Esophagus (tissue), 2 donors: Measurements from ENCODE around the gene DCN. TPM values are rescaled to one million over a fixed set of nuclear protein-coding genes. Genes with fewer than 3 reads are reported as not detected.
"Not testable (repeated sequence)": the region's sequence is repeated elsewhere in the genome, so short reads cannot be mapped to it uniquely, and the experiment has no call there.

ENCODE experiments used
- H3K27ac ChIP-seq, 2 donors: one replicate each; pipeline ENCODE4 v1.5.1; 2013; ENCODE audit warnings: low read depth in 2 of 2, mild to moderate bottlenecking in 2 of 2, inconsistent platforms in 1 of 2, low read length in 1 of 2, moderate library complexity in 1 of 2
- H3K27me3 ChIP-seq, 2 donors: one replicate each; pipeline ENCODE4 v1.6.1; 2013; ENCODE audit warnings: low read length in 2 of 2, control low read depth in 1 of 2, mild to moderate bottlenecking in 1 of 2; ENCODE audit not compliant: insufficient read depth in 2 of 2, control insufficient read depth in 1 of 2
- H3K36me3 ChIP-seq, 2 donors: one replicate each; pipeline ENCODE4 v1.6.1; 2013; ENCODE audit warnings: low read length in 1 of 2; ENCODE audit not compliant: control insufficient read depth in 2 of 2, insufficient read depth in 2 of 2
- H3K4me1 ChIP-seq, 2 donors: one replicate each; pipeline ENCODE4 v1.6.1; 2013; ENCODE audit warnings: low read length in 1 of 2; ENCODE audit not compliant: control insufficient read depth in 2 of 2, insufficient read depth in 2 of 2
- H3K4me3 ChIP-seq, 2 donors: one replicate each; pipeline ENCODE4 v1.5.1; 2013; ENCODE audit warnings: low read length in 2 of 2, mild to moderate bottlenecking in 2 of 2, low read depth in 1 of 2, moderate library complexity in 1 of 2
- H3K9me3 ChIP-seq, 2 donors: one replicate each; pipeline ENCODE4 v1.6.1; 2013; ENCODE audit warnings: mild to moderate bottlenecking in 2 of 2, low read depth in 1 of 2, low read length in 1 of 2, moderate library complexity in 1 of 2; ENCODE audit not compliant: control insufficient read depth in 2 of 2, insufficient read depth in 1 of 2
- WGBS, 2 donors: extraction: QIAGEN DNeasy Blood & Tissue Kit; methylation state at CpG; one replicate each; pipeline ENCODE4 v1.1.7; 2013; 5-methylcytosine and 5-hydroxymethylcytosine counted together
- polyA plus RNA-seq, 2 donors: library from polyadenylated mRNA; stranded (reverse); fragments of 200-250 nt; gene quantifications; one replicate each; pipeline ENCODE4 v1.2.3, GENCODE V29; 2013
- donor health status: healthy with polysubstance abuse.
- donor health status: Bipolar disorder and iron deficiency.

DCN gene
- polyA plus RNA-seq, 2 donors, result 41.1 to 152 TPM

- Histone ChIP-seq H3K4me1 (no peaks in the 10 kb centered on the region), H3K36me3 (no peaks in the 10 kb centered on the region), H3K27me3 (no peaks in the 10 kb centered on the region), H3K9me3 (no peaks in the 10 kb centered on the region), H3K27ac (no peak overlapping the region), H3K4me3 (no peak overlapping the region)
- 64 to 65% methylated on average over 1 of the region's 1 CpG for WGBS, 2 donors
Observed at GRCh38 chr12:91211866-91212265, 29.2 kb upstream of the DCN start.

- H3K4me3 ChIP-seq, result no peak overlapping the region
- 69 to 78% methylated on average over 2 of the region's 2 CpGs for WGBS, 2 donors
- no peaks in the 10 kb centered on the region for H3K9me3 ChIP-seq
- H3K27ac ChIP-seq, result no peak overlapping the region
- H3K27me3 ChIP-seq, result no peaks in the 10 kb centered on the region
- H3K4me1 ChIP-seq, result no peaks in the 10 kb centered on the region
- no peaks in the 10 kb centered on the region for H3K36me3 ChIP-seq
Observed at GRCh38 chr12:91210618-91211017, 28.0 kb upstream of the DCN start.

DNA sequence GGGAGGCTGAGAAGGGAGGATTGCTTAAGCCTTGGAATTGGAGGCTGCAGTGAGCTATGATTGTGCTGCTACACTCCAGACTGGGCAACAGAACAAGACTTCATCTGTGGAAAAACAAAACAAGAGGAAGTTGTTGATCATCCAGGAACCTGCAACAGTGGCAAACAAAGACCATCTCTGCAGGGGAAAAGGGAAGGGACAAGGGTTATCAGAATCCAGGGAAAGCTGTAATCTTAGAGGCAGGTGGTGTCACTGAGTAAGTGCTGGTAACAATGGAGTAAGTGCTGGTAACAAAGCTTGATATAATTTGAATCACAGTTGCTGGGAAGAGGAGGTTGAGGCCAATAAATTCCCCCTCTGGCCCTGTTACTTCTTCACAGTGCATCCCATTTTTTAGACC is 27.5 kb upstream of the DCN start:
- H3K9me3 ChIP-seq, result no peaks in the 10 kb centered on the region
- H3K27me3 ChIP-seq, result no peaks in the 10 kb centered on the region
- H3K4me1 ChIP-seq, result no peaks in the 10 kb centered on the region
- H3K36me3 ChIP-seq, result no peaks in the 10 kb centered on the region
- H3K27ac ChIP-seq, result no peak overlapping the region
- no peak overlapping the region for H3K4me3 ChIP-seq

DNA sequence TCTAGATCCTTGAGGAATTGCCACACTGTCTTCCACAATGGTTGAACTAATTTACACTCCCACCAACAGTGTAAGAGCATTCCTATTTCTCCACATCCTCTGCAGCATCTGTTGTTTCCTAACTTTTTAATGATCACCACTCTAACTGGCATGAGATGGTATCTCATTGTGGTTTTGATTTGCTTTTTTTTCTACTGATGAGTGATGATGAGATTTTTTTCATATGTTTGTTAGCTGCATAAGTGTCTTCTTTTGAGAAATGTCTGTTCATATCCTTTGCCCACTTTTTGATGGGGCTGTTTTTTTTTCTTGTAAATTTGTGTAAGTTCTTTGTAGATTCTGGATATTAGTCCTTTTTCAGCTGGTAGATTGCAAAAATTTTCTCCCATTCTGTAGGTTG is 24.7 kb upstream of the DCN start:
- not testable (repeated sequence) for H3K36me3 ChIP-seq, H3K27ac ChIP-seq, H3K4me1 ChIP-seq, H3K4me3 ChIP-seq, H3K9me3 ChIP-seq, H3K27me3 ChIP-seq

GRCh38 chr12:91205811-91206210 is 23.2 kb upstream of the DCN start:
- H3K36me3 ChIP-seq, result no peaks in the 10 kb centered on the region
- H3K4me1 ChIP-seq, result no peaks in the 10 kb centered on the region
- no peaks in the 10 kb centered on the region for H3K27me3 ChIP-seq
- no peaks in the 10 kb centered on the region for H3K9me3 ChIP-seq
- WGBS, 2 donors, result 81 to 88% methylated on average over 1 of the region's 1 CpG
- no peak overlapping the region for H3K4me3 ChIP-seq
- no peak overlapping the region for H3K27ac ChIP-seq

GRCh38 chr12:91204421-91204820 is 21.8 kb upstream of the DCN start:
- no peak overlapping the region for H3K4me3 ChIP-seq
- H3K36me3 ChIP-seq, result no peaks in the 10 kb centered on the region
- no peak overlapping the region for H3K27ac ChIP-seq
- 85 to 92% methylated on average over 4 of the region's 4 CpGs for WGBS, 2 donors
- no peaks in the 10 kb centered on the region for H3K4me1 ChIP-seq
- H3K9me3 ChIP-seq, result no peaks in the 10 kb centered on the region
- H3K27me3 ChIP-seq, result no peaks in the 10 kb centered on the region

DNA sequence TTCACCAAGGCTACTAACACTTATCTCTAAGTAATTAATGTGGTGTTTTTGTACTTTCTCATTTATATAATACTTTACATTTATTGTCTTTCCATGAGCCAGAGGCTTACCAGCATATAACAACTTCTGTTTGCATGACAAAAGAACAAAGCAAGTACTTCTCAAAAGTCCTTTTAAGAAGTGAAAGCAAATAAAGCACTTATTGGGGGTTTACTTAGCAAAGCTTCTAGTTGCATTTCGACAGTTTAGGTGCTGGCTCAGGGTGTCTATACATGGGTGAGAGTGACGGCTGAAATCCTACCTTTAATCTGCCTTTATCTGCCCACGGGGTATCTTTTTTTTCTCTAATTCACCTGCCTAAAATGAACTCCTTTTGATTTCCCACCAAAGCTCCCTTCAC is 21.0 kb upstream of the DCN start:
- H3K27ac ChIP-seq, result no peak overlapping the region
- no peaks in the 10 kb centered on the region for H3K36me3 ChIP-seq
- WGBS, 2 donors, result 46 to 47% methylated on average over 3 of the region's 3 CpGs
- H3K4me1 ChIP-seq, result no peaks in the 10 kb centered on the region
- no peaks in the 10 kb centered on the region for H3K9me3 ChIP-seq
- H3K27me3 ChIP-seq, result no peaks in the 10 kb centered on the region
- H3K4me3 ChIP-seq, result no peak overlapping the region

- 93 to 94% methylated on average over 1 of the region's 1 CpG for WGBS, 2 donors
Observed at GRCh38 chr12:91202390-91202789, 19.8 kb upstream of the DCN start.

DNA sequence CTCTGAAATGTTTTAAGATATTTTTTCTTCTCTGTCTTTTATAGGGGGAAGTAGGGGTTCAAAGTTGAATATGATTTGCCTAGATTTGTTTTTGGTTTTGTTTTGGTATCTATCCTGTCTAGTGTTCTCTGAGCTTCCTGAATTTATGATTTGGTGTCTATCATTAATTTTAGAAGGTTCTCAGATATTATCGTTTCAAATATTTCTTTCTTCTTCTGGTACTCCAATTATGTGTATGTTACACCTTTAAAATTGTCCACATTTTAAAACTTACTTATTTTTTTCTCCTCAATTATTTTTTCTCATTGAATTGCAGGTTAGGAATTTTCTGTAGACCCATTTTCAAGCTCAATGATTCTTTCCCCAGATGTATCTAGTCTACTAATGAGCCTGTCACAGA is 13.8 kb upstream of the DCN start:
- Histone ChIP-seq H3K27me3 (no peaks in the 10 kb centered on the region), H3K27ac (no peak overlapping the region), H3K4me1 (no peaks in the 10 kb centered on the region), H3K36me3 (no peaks in the 10 kb centered on the region), H3K4me3 (no peak overlapping the region), H3K9me3 (no peaks in the 10 kb centered on the region)
- WGBS, 2 donors, result 96% methylated on average over 1 of the region's 1 CpG

More at GRCh38 chr12:91202390-91202789, 19.8 kb upstream of the DCN start:
- Histone ChIP-seq H3K4me1 (no peaks in the 10 kb centered on the region), H3K9me3 (no peaks in the 10 kb centered on the region), H3K4me3 (no peak overlapping the region), H3K27me3 (no peaks in the 10 kb centered on the region), H3K36me3 (no peaks in the 10 kb centered on the region), H3K27ac (no peak overlapping the region)

DNA sequence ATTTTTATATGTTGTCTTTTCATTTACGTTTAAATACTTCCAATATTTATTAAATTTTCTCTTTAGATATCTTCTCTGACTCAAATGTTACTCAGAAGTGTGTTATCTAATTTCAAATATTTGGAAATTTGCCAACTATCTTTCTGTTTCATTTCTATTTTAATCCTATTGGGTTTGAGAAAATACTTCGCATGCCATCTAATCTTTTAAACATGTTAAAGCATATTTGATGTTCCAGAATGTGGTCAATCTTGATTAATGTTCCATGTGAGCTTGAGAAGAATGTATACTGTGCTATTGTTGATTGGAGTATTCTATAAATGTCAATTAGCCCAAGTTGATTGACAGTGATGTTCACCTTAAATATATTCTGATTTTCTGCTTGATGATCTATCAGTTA is 11.9 kb upstream of the DCN start:
- Histone ChIP-seq H3K9me3 (no peaks in the 10 kb centered on the region), H3K27me3 (no peaks in the 10 kb centered on the region), H3K27ac (no peak overlapping the region), H3K36me3 (no peaks in the 10 kb centered on the region), H3K4me3 (no peak overlapping the region), H3K4me1 (no peaks in the 10 kb centered on the region)
- WGBS, 2 donors, result 43 to 55% methylated on average over 2 of the region's 2 CpGs
